PC-9 (cell line): Measurements from ENCODE around the gene NXN. TPM values are rescaled to one million over a fixed set of nuclear protein-coding genes. Genes with fewer than 3 reads are reported as not detected.
A peak's percentile ranks its signal among the peaks of the same experiment; 100 is the strongest.

Experiments
- BruUV-seq: library from RNA; stranded (reverse); fragments of 400-500 nt; replicated peaks from 2 replicates; lab custom pipeline; 2021; lab: Mats Ljungman, UMichigan
- CTCF ChIA-PET: fragments of 300-600 bp; sonication (Branson Sonifier 250); formaldehyde crosslinking; loops from one replicate; lab custom pipeline; 2022; ENCODE audit warnings: antibody characterized with exemption; lab: Charles Lee
- POLR2A ChIA-PET: fragments of 300-600 bp; sonication (Branson Sonifier 250); formaldehyde crosslinking; loops from one replicate; lab custom pipeline; 2022; ENCODE audit warnings: antibody characterized with exemption; ENCODE audit not compliant: unreplicated experiment; lab: Charles Lee
- DNase-seq, 2 experiments: peaks; one replicate each; pipeline versions ENCODE4 v3.0.0 to v3.0.0-alpha.2; 2015 to 2022; ENCODE audit warnings: mixed read lengths in 1 of 2
- H2AFZ ChIP-seq: fragments of 200-600 bp; sonication (generic); 2 replicates; pipeline ENCODE4 v1.8.1; 2017; ENCODE audit warnings: antibody characterized with exemption
- H3F3A ChIP-seq: fragments of 200-600 bp; sonication (generic); 2 replicates; pipeline ENCODE4 v1.8.1; 2017; ENCODE audit warnings: antibody characterized with exemption, mild to moderate bottlenecking, low read depth; ENCODE audit not compliant: insufficient read depth
- H3K27ac ChIP-seq: fragments of 200-600 bp; sonication (generic); 2 replicates; pipeline ENCODE4 v1.6.1; 2016; ENCODE audit warnings: mixed run types
- H3K27me3 ChIP-seq: fragments of 200-600 bp; sonication (generic); 2 replicates; pipeline ENCODE4 v1.6.1; 2016; ENCODE audit warnings: low read depth, mixed run types; ENCODE audit not compliant: insufficient read depth
- H3K36me3 ChIP-seq: fragments of 200-600 bp; sonication (generic); 2 replicates; pipeline ENCODE4 v1.6.1; 2016; ENCODE audit warnings: low read depth, mixed run types
- H3K4me1 ChIP-seq: fragments of 200-600 bp; sonication (generic); replicated peaks from 2 replicates; pipeline ENCODE4 v1.6.1; 2016; ENCODE audit warnings: mixed run types; ENCODE audit not compliant: insufficient read depth
- H3K4me2 ChIP-seq: fragments of 200-600 bp; sonication (generic); 2 replicates; pipeline ENCODE4 v1.6.1; 2017; ENCODE audit warnings: mixed run types
- H3K4me3 ChIP-seq: fragments of 200-600 bp; sonication (generic); 2 replicates; pipeline ENCODE4 v1.6.1; 2016; ENCODE audit warnings: mixed run types
- H3K79me2 ChIP-seq: fragments of 200-600 bp; sonication (generic); 2 replicates; pipeline ENCODE4 v1.6.1; 2017; ENCODE audit warnings: low read depth, mixed run types
- H3K9me2 ChIP-seq: fragments of 200-600 bp; sonication (generic); 2 replicates; pipeline ENCODE4 v1.8.1; 2017; ENCODE audit warnings: mild to moderate bottlenecking; ENCODE audit not compliant: insufficient read depth
- H3K9me3 ChIP-seq: fragments of 200-600 bp; sonication (generic); 2 replicates; pipeline ENCODE4 v1.8.1; 2016; ENCODE audit warnings: low read depth; ENCODE audit not compliant: insufficient read depth
- H4K20me1 ChIP-seq: fragments of 200-600 bp; sonication (generic); 2 replicates; pipeline ENCODE4 v1.8.1; 2017; ENCODE audit not compliant: insufficient read depth
- CTCF ChIP-seq: fragments of 200-600 bp; sonication (generic); conservative IDR thresholded peaks from 2 replicates; pipeline ENCODE4 v1.6.1; 2017; ENCODE audit warnings: mixed run types, antibody characterized with exemption, mild to moderate bottlenecking, moderate library complexity
- EZH2 ChIP-seq: fragments of 200-600 bp; sonication (generic); IDR thresholded peaks from 2 replicates; pipeline ENCODE4 v1.8.0; 2017; ENCODE audit warnings: antibody characterized with exemption, low read depth
- intact Hi-C: fragments of 100-400 bp; cut with micrococcal nuclease; formaldehyde crosslinking; loops from one replicate; pipeline ENCODE4 v1.10.0; 2022; ENCODE audit not compliant: unreplicated experiment
- total RNA-seq: library from RNA; stranded (reverse); gene quantifications from 2 replicates; pipeline ENCODE4 v1.2.3, GENCODE V29; 2021

NXN gene
- total RNA-seq, 1 experiment from 2014 or later = 59.8 TPM

GRCh38 chr17:883586-883962, 96.0 kb downstream of the NXN start:
- ChIA-PET CTCF (interaction anchor here (0.6 kb wide), 4 partner anchors 68 to 661 kb away, joined by 3 to 6 read pairs (median 5); partner anchors contain the start of genes NXN and TIMM22), POLR2A (no interaction called here)
- peak in 1 of 2 experiments; percentile 4 for DNase-seq
- peaks cover 2% of the 10 kb centered on the region; the same call in 1 of the 2 replicates for H4K20me1 ChIP-seq
- no peak overlapping the region for H3K27ac ChIP-seq
- intact Hi-C loops = no loop called here
- BruUV-seq = no TSS peak
- no peaks in the 10 kb centered on the region for H3K36me3 ChIP-seq
- H2AFZ ChIP-seq = no peak overlapping the region
- no peaks in the 10 kb centered on the region for H3F3A ChIP-seq
- peaks cover 11% of the 10 kb centered on the region; the same call in 1 of the 2 replicates for H3K4me1 ChIP-seq
- no peak overlapping the region for H3K4me2 ChIP-seq
- no peaks in the 10 kb centered on the region for H3K9me3 ChIP-seq
- H3K27me3 ChIP-seq = no peaks in the 10 kb centered on the region
- H3K9me2 ChIP-seq = no peaks in the 10 kb centered on the region
- no peak overlapping the region for H3K4me3 ChIP-seq
- H3K79me2 ChIP-seq = no peaks in the 10 kb centered on the region
- TF ChIP-seq EZH2 (no peak), CTCF (no peak)

GRCh38 chr17:882827-883585, 96.6 kb downstream of the NXN start:
- no peaks in the 10 kb centered on the region for H3F3A ChIP-seq
- H3K9me2 ChIP-seq = no peaks in the 10 kb centered on the region
- H3K36me3 ChIP-seq = no peaks in the 10 kb centered on the region
- H3K9me3 ChIP-seq = no peaks in the 10 kb centered on the region
- TF ChIP-seq EZH2 = no peak
- no peak for TF ChIP-seq CTCF
- no peaks in the 10 kb centered on the region for H3K79me2 ChIP-seq
- no peak overlapping the region for H2AFZ ChIP-seq
- no peak overlapping the region for H3K27ac ChIP-seq
- no peaks in the 10 kb centered on the region for H3K27me3 ChIP-seq
- intact Hi-C loops = no loop called here
- BruUV-seq = no TSS peak
- DNase-seq = peak in 1 of 2 experiments; percentile 42
- H3K4me3 ChIP-seq = no peak overlapping the region
- ChIA-PET CTCF (interaction anchor here (0.6 to 0.7 kb wide), 5 partner anchors 18 to 660 kb away, joined by 3 to 6 read pairs (median 4); partner anchors contain the start of genes NXN and TIMM22), POLR2A (interaction anchor here (0.8 kb wide), 1 partner anchor 10 kb away, joined by 3 read pairs; no protein-coding TSS in a partner anchor)
- H3K4me1 ChIP-seq = peaks cover 11% of the 10 kb centered on the region; the same call in 1 of the 2 replicates
- H4K20me1 ChIP-seq = peaks cover 2% of the 10 kb centered on the region; the same call in 1 of the 2 replicates
- no peak overlapping the region for H3K4me2 ChIP-seq

- Histone ChIP-seq H3K9me3 (no peaks in the 10 kb centered on the region), H3K79me2 (no peaks in the 10 kb centered on the region), H2AFZ (no peak overlapping the region), H3K4me2 (no peak overlapping the region), H3K36me3 (no peaks in the 10 kb centered on the region), H4K20me1 (no peaks in the 10 kb centered on the region; the same call in 1 of the 2 replicates), H3F3A (no peaks in the 10 kb centered on the region), H3K4me3 (no peak overlapping the region), H3K4me1 (peaks cover 11% of the 10 kb centered on the region; the same call in 1 of the 2 replicates), H3K9me2 (no peaks in the 10 kb centered on the region), H3K27ac (no peak overlapping the region), H3K27me3 (no peaks in the 10 kb centered on the region)
- intact Hi-C loops = no loop called here
- CTCF ChIA-PET = no interaction called here
- no peak for TF ChIP-seq EZH2
- no peak for TF ChIP-seq CTCF
- POLR2A ChIA-PET = no interaction called here
- no peak for DNase-seq
- BruUV-seq = no TSS peak
Observed at GRCh38 chr17:881778-882177, 97.8 kb downstream of the NXN start.
